ENCODE data around the gene C13orf46. TPM values are rescaled to one million over a fixed set of nuclear protein-coding genes. Genes with fewer than 3 reads are reported as not detected.
A peak's percentile ranks its signal among the peaks of the same experiment; 100 is the strongest.

Gene C13orf46
- total RNA-seq, 1 donor from 2014 or later: 0.29 TPM

DNA sequence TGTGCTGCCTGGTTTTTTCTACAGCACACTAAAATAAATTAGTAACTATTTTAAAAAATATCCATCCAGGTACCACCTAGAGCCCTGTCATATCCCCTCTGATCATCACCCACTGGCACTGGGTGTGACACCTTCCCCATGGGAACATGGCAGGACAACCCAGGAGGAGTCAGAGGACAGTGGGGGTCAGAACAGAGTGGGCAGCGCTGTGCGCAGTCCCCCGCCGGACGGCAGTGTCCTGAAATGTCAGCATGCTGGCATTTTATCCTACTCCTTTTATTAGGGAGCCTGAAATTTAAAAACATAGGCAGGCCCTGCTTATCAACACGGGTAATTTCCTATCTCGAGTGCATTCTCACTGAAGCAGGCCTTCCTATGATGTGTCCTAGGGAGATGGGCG, 67.9 kb downstream of the C13orf46 start:
- Mint-ChIP-seq H3K27ac (no peak overlapping the region), H3K36me3 (no peaks in the 10 kb centered on the region), H3K4me3 (no peak overlapping the region), H3K27me3 (peaks cover 8% of the 10 kb centered on the region), H3K4me1 (ENCODE audit: unreplicated experiment) (peaks cover 6% of the 10 kb centered on the region), H3K9me3 (no peaks in the 10 kb centered on the region)
- TF ChIP-seq, protein P1, sequence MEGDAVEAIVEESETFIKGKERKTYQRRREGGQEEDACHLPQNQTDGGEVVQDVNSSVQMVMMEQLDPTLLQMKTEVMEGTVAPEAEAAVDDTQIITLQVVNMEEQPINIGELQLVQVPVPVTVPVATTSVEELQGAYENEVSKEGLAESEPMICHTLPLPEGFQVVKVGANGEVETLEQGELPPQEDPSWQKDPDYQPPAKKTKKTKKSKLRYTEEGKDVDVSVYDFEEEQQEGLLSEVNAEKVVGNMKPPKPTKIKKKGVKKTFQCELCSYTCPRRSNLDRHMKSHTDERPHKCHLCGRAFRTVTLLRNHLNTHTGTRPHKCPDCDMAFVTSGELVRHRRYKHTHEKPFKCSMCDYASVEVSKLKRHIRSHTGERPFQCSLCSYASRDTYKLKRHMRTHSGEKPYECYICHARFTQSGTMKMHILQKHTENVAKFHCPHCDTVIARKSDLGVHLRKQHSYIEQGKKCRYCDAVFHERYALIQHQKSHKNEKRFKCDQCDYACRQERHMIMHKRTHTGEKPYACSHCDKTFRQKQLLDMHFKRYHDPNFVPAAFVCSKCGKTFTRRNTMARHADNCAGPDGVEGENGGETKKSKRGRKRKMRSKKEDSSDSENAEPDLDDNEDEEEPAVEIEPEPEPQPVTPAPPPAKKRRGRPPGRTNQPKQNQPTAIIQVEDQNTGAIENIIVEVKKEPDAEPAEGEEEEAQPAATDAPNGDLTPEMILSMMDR (conservative IDR thresholded peaks at IDR 0.05): no peak
- peak; percentile 47 for DNase-seq (ENCODE audit: extremely low spot score, unreplicated experiment)

DNA sequence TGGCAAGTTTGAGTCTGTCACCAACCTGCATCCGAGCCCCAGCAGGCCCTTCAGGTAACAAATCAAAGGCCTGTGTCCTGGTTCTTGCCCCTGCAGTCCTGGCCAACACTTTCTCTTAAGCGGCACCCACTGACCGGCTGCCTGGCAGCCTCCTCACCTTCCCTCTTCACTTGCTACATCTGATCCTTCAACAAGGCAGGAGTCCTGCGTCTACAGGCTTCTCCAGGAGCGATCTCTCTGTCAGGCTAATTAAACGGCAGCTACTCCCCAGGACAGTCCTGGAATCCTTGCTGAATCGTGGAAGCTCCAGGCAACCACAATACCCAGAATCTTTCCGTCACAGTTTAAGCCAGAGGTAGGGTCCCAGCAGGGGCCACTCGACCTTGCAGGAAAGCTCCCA, 68.9 kb downstream of the C13orf46 start:
- peaks cover 6% of the 10 kb centered on the region for H3K27me3 Mint-ChIP-seq
- H3K9me3 Mint-ChIP-seq: no peaks in the 10 kb centered on the region
- TF ChIP-seq, protein P1 (conservative IDR thresholded peaks at IDR 0.05): no peak
- H3K36me3 Mint-ChIP-seq: no peaks in the 10 kb centered on the region
- peak; percentile 32 for DNase-seq (ENCODE audit: extremely low spot score, unreplicated experiment)
- H3K27ac Mint-ChIP-seq: no peak overlapping the region
- H3K4me3 Mint-ChIP-seq: no peak overlapping the region
- H3K4me1 Mint-ChIP-seq (ENCODE audit: unreplicated experiment): peaks cover 6% of the 10 kb centered on the region

DNA sequence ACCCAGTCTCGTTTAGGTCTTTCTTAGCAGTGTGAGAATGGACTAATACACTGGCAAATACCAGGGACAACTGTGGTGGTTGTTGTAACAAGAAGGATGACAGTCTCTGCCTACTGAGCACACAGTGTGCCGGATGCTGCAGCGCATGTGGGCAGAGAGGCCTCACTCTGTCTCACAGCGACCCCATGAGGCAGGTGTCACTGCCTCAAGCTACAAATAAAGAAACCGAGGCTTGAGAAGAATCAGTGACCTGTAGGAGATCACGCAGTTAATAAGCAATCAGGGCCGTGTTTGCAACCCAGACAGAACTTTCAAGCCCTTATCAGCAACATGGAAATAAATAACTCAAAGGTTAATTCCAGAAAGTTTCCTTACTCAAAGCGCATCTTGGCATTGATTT, 69.5 kb downstream of the C13orf46 start:
- TF ChIP-seq, protein P1 (conservative IDR thresholded peaks at IDR 0.05): peak; percentile 65
- peak; percentile 7 for DNase-seq (ENCODE audit: extremely low spot score, unreplicated experiment)

DNA sequence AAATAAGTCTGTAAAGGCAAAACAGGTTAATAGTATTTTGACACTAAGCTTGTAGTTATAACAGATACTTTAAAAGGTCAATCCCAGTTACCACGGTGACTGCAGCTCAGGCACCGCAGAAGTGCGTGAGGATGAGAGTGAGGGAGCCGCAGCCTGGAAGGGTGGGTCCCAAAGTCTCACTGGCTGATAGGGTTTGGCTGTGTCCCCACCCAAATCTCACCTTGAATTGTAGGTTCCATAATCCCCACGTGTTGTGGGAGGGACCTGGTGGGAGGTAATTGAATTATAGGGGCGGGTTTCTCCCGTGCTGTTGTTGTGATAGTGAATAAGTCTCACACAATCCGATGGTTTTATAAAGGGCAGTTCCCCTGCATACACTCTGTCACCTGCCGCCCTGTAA, 70.0 kb downstream of the C13orf46 start:
- no peaks in the 10 kb centered on the region for H3K9me3 Mint-ChIP-seq
- TF ChIP-seq, protein P1 (conservative IDR thresholded peaks at IDR 0.05): no peak
- no peak overlapping the region for H3K4me3 Mint-ChIP-seq
- peaks cover 6% of the 10 kb centered on the region for H3K27me3 Mint-ChIP-seq
- H3K36me3 Mint-ChIP-seq: no peaks in the 10 kb centered on the region
- H3K27ac Mint-ChIP-seq: no peak overlapping the region
- peak; percentile 47 for DNase-seq (ENCODE audit: extremely low spot score, unreplicated experiment)
- peaks cover 6% of the 10 kb centered on the region for H3K4me1 Mint-ChIP-seq (ENCODE audit: unreplicated experiment)

More for the DNA sequence above, 69.5 kb downstream of the C13orf46 start:
- Mint-ChIP-seq H3K4me1 (ENCODE audit: unreplicated experiment) (peaks cover 6% of the 10 kb centered on the region), H3K27ac (no peak overlapping the region), H3K9me3 (no peaks in the 10 kb centered on the region), H3K4me3 (no peak overlapping the region), H3K36me3 (no peaks in the 10 kb centered on the region), H3K27me3 (peaks cover 6% of the 10 kb centered on the region)

Other genes starting within 250 kb of the C13orf46 start
- 0.92 and 1.9 TPM in 2 replicates for gene TMEM255B, start 214.8 kb downstream of the C13orf46 start, total RNA-seq (ENCODE audit: low replicate concordance)
- gene GAS6, start 110.0 kb downstream of the C13orf46 start, total RNA-seq (ENCODE audit: low replicate concordance): 42.9 and 102 TPM in 2 replicates
- gene RASA3, start 158.5 kb upstream of the C13orf46 start, total RNA-seq (ENCODE audit: low replicate concordance): 1.9 and 9.3 TPM in 2 replicates
- gene CFAP97D2, start 205.2 kb upstream of the C13orf46 start, total RNA-seq (ENCODE audit: low replicate concordance): not detected in 2 replicates